Panc1 (cell line): ENCODE measurements around the gene WHRN.

Experiments used
- POLR2AphosphoS5 ChIP-seq: IDR thresholded peaks from 2 replicates; pipeline ENCODE4 v1.6.1; 2012; ENCODE audit warnings: mild to moderate bottlenecking, low read depth, low read length, moderate library complexity
- TCF7L2 ChIP-seq: IDR thresholded peaks from 2 replicates; pipeline ENCODE4 v1.6.1; 2011; ENCODE audit warnings: mild to moderate bottlenecking, low read depth, low read length, inconsistent platforms
- TF ChIP-seq, protein P1 (sequence below): fragments of 450-650 bp; IDR thresholded peaks from 2 replicates; pipeline ENCODE4 v1.5.1; 2017; ENCODE audit warnings: mild to moderate bottlenecking
- TF ChIP-seq, protein P2 (sequence below), 2 experiments: IDR thresholded peaks; 2 replicates each; pipeline ENCODE4 v1.6.1; 2011 to 2012; ENCODE audit warnings: low read depth in 2 of 2, control low read depth in 1 of 2, low read length in 1 of 2, mild to moderate bottlenecking in 1 of 2, moderate library complexity in 1 of 2; ENCODE audit not compliant: insufficient read depth in 1 of 2

DNA sequence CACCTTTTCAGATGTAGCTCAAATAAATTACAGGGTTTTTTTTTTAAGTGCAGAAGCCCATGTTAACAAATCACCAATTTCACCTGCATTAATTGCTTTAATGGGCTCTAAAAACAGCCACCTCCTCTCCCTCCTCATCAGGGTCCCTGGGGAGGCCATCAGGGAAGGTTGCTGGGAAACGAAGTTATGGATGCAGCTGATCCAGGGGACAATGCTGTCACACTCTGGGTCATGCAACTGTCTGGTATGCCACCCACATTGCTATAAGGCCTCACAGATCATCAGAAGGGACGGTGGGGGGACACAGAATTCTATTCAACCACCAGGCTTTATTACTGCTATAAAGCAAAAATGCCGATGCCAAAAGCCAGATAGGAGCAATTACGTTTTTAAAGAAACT, 9.3 kb downstream of the WHRN start:
- TF ChIP-seq, protein P1, sequence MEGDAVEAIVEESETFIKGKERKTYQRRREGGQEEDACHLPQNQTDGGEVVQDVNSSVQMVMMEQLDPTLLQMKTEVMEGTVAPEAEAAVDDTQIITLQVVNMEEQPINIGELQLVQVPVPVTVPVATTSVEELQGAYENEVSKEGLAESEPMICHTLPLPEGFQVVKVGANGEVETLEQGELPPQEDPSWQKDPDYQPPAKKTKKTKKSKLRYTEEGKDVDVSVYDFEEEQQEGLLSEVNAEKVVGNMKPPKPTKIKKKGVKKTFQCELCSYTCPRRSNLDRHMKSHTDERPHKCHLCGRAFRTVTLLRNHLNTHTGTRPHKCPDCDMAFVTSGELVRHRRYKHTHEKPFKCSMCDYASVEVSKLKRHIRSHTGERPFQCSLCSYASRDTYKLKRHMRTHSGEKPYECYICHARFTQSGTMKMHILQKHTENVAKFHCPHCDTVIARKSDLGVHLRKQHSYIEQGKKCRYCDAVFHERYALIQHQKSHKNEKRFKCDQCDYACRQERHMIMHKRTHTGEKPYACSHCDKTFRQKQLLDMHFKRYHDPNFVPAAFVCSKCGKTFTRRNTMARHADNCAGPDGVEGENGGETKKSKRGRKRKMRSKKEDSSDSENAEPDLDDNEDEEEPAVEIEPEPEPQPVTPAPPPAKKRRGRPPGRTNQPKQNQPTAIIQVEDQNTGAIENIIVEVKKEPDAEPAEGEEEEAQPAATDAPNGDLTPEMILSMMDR: no peak
- TF ChIP-seq POLR2AphosphoS5 (no peak), TCF7L2 (no peak)
- TF ChIP-seq, protein P2, sequence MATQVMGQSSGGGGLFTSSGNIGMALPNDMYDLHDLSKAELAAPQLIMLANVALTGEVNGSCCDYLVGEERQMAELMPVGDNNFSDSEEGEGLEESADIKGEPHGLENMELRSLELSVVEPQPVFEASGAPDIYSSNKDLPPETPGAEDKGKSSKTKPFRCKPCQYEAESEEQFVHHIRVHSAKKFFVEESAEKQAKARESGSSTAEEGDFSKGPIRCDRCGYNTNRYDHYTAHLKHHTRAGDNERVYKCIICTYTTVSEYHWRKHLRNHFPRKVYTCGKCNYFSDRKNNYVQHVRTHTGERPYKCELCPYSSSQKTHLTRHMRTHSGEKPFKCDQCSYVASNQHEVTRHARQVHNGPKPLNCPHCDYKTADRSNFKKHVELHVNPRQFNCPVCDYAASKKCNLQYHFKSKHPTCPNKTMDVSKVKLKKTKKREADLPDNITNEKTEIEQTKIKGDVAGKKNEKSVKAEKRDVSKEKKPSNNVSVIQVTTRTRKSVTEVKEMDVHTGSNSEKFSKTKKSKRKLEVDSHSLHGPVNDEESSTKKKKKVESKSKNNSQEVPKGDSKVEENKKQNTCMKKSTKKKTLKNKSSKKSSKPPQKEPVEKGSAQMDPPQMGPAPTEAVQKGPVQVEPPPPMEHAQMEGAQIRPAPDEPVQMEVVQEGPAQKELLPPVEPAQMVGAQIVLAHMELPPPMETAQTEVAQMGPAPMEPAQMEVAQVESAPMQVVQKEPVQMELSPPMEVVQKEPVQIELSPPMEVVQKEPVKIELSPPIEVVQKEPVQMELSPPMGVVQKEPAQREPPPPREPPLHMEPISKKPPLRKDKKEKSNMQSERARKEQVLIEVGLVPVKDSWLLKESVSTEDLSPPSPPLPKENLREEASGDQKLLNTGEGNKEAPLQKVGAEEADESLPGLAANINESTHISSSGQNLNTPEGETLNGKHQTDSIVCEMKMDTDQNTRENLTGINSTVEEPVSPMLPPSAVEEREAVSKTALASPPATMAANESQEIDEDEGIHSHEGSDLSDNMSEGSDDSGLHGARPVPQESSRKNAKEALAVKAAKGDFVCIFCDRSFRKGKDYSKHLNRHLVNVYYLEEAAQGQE (IDR thresholded peaks at IDR 0.05; ENCODE audit: insufficient read depth in 1 of 2, low read depth in 2 of 2, low read length in 1 of 2): no peak
